ENCODE data around the gene SELENOI.

GRCh38 chr2:26364669-26365068 is 18.7 kb downstream of the SELENOI start:
- TF ChIP-seq CTCF (IDR thresholded peaks at IDR 0.05 in 2 of 3, conservative IDR thresholded peaks at IDR 0.05 in 1 of 3; ENCODE audit: borderline replicate concordance in 1 of 3, insufficient read depth in 1 of 3, low read depth in 2 of 3, low read length in 2 of 3) (no peak), SRF (IDR thresholded peaks at IDR 0.05; ENCODE audit: low read depth) (no peak), POLR2AphosphoS5 (IDR thresholded peaks at IDR 0.05; ENCODE audit: low read depth, low read length) (no peak)

All from HCT116 (cell line).